GM19035 (cell line): ENCODE measurements around the gene SCYGR1.
"Not testable (repeated sequence)": the region's sequence is repeated elsewhere in the genome, so short reads cannot be mapped to it uniquely, and the experiment has no call there.

ENCODE experiments used
- ATAC-seq: cut with Tn5 transposase; IDR thresholded peaks from one replicate; pipeline ENCODE4 v1.9.1; 2021; ENCODE audit not compliant: unreplicated experiment

The SCYGR1 gene

DNA sequence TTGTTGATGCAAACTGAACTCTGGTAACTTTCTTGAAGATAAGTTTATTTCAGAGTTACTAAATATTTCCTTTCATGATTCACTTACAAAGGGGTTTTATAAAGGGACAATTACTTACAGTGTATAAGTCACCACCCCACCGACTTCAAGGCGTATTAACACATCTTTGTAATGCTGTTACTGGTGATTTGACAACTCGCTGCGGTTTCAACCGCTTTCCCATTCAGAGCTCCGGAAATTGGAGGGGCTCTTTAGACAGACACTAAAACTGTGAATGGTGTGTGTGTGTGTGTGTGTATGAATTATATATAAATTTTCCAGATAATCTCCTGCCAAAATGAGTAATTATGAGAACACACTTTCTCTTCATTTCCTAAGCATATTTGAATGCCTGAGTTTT is 13.6 kb downstream of the SCYGR1 start:
- no peak for ATAC-seq

- ATAC-seq = no peak
These were observed 14.4 kb downstream of the SCYGR1 start for GRCh38 chr2:227373389-227373788.

DNA sequence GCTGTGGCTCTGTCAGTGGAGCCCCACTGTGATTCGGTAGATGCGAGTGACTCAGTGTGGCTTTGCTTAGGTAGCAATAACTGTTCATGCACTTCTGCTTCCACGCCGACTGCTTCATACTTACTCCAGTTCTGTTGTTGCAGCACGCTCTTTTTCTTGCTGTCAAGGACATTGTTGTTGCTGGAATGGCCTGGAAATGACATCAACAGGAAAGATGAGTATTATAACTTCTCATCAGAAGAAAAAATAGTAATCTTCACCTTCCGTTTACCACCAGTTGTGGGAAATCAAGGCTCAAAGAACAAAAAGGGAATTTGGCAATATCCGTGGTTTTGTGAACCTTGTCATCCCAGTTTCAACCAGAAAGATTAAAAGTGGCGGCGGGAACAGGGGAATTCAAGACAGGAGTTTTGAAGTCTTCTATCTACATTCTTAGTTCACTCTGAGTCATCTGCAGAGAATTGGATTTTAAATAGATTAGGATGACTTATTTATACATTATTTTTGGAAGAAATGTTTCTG is 16.9 kb downstream of the SCYGR1 start:
- ATAC-seq = no peak

DNA sequence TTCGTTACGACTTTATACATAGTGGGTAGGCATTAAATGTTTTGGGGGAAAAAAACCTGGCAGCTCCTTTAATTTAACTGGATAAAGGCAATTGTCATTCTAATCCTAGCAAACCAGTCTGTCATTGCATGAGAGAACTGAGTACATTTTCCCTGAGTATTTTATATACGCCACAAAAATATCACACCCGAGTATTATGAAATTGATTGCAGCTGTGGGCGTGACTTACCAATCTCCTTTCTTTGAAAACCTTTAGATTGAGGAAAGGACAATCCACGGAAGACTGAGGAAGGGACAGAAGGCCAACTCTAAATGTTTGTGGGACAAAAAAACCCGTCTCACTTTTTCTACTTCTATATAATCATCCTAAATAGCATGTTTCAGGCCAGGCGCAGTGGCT is 17.7 kb downstream of the SCYGR1 start:
- no peak for ATAC-seq

DNA sequence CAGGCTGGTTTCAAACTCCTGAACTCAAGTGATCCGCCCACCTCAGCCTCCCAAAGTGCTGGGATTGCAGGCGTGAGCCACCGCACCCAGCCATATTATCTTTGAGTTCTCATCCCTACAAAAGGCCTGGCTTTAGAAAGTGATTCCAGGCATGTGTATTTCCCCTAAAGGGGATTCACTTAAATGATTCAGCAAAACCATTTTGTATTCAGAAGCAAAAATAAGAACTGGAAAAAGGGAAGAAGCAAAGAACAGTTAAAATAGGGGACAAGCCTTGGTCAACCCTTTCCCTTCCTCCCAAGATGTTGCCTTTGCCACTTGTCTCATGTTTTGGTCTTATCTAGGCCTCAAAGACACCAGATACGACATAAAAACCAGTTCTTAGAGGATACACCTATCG is 19.2 kb downstream of the SCYGR1 start:
- no peak for ATAC-seq

GRCh38 chr2:227367427-227367795 is 20.3 kb downstream of the SCYGR1 start:
- no peak for ATAC-seq

GRCh38 chr2:227366769-227367426 is 20.9 kb downstream of the SCYGR1 start:
- ATAC-seq = no peak

DNA sequence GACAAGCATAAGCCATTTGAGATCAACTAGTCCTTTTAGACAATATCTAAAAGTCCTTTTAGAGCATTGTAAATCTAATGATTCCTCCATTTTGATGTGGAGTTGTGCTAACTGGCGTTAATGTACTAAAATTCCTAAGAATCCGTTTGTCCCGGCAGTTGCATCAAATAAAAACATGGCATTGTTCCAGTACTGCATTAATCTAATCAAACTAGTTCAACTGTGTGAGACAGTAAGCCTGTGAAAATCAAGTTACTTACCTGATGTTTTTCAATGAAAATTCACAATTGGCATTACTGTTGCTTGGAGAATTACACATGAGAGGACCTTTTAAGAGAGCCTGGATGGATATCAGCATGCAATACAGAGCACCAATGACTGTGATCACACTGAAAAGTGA is 21.9 kb downstream of the SCYGR1 start:
- no peak for ATAC-seq

DNA sequence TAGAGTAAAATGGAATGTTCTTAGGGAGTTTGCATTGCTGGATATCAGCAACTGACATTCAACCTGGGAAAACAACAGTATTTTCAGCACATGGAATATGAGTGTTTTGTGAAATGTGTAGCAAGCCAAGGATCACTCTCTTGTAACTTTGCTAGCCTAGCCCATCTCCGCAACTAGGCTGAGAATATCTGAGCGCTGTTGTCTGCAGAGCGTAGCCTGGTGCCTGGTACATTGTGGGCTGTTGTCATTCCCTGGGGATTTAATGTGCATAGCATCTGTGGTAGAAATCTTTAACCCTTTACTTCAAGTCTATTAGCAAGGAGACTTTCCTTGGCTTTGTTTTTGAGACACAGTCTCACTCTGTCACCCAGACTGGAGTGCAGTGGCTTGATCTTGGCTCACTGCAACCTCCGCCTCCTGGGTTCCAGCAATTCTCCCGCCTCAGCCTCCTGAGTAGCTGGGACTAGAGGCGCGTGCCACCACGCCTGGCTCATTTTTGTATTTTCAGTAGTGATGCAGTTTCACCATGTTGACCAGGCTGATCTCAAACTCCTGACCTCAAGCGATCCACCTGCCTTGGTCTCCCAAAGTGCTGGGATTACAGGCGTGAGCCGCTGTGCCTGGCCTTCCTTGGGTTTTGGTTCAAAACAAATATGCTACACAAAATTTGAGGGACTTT is 23.0 kb downstream of the SCYGR1 start:
- ATAC-seq = not testable (repeated sequence)

DNA sequence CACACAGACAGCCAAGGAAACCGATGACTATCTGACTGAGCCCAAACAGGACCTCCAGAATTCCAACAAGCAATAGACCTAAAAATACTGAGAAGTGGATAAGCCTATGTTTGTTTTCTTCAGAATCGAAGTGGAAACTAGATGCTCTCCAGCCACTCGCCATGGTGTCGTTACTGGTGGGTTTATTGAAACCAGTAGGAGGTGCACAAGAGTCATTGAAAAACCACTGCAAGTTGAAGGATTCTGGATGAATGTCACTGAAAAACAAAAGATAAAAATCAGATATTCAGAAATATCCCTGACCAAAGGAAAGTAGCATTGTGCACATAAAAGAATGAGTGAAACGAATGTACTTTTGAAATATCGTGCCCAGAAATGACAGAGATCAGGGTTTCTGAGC is 24.0 kb downstream of the SCYGR1 start:
- ATAC-seq = no peak

DNA sequence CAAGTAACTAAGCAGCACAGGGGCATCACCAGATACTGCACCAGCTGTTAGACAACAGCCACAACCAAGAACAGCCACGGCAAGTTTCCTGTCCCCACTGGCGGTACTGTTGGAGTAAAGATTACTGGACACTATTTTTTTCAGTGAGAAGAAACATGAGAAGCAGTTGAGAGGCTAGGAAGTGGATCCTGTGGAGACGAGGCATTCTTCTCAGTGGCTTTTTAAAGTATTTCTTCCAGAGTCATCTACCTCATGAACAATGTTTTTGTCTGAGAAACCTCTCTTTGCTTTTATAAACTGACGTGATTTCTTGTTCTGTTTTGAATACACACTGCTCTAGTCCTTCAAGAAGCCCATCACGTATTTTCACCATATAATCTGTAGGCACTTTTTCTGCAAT is 27.4 kb downstream of the SCYGR1 start:
- ATAC-seq = no peak

DNA sequence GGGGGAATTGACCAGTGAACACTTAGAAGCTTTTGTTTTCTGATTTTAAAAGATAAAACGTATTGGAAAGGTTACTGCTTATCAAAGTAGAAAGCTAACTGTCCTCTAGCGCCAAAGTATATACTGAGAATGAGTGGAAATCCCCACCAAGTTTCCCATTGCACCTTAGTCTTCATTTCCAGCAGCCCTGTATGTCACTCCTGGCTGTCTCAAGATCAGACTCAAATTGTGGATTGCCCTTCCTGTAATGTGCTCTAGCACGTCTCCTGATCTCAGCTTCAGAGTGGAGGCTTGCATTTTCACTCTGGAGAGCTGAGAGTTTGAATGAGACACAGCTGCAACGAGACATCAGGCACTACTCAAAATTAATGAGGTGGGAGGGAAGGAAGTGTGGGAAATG is 36.1 kb downstream of the SCYGR1 start:
- ATAC-seq = peak; percentile 69

DNA sequence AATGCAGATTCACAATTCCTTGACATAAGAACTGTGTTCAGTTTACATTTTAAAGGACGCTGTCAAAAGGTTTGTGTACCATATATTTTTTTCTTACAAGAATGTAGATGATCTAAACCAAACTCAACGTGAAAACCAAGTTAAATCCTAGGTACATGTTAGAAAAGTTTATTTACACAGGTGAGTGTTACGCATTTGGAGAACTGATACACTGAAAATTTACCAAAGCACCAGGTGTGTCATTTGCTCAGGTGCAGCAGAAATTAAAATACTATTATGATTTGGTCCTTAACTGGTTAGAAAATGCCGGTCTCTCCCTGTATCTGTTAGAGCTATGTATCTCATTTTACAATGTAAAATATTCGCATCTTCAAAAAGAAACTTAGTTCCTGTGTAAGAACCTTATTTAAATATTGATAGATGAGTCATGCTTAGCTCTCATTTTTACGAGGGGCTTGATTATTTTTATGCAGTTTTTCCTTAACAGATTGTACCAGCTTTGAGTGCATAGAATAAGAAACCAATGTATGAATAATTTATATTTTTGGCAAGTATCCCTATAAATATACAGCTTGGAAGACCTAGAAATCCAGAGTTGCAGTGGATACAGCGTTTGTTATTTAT is 37.6 kb downstream of the SCYGR1 start:
- no peak for ATAC-seq

GRCh38 chr2:227348324-227348723 is 39.4 kb downstream of the SCYGR1 start:
- no peak for ATAC-seq

DNA sequence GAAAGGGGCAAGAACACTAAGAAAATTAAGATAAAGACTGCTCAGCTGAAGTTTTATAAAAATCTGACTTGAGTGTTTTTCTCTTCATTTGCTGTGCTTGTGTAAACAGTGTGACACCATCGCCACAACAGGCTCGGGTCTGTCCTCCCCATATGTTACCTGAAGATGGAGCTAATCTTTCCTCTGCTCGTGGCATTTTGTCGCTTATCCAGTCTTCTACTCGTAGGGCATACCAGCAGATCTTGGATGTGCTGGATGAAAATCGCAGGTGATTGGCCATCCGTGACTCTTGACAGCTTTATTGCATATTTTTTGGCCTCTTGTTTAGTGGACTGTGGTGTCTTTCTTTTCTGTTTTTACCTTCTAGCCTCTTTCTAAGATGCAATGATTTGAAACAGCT is 40.6 kb downstream of the SCYGR1 start:
- no peak for ATAC-seq

GRCh38 chr2:227344231-227344630 is 43.5 kb downstream of the SCYGR1 start:
- no peak for ATAC-seq

GRCh38 chr2:227341553-227341952 is 46.2 kb downstream of the SCYGR1 start:
- no peak for ATAC-seq

- ATAC-seq = no peak
These were observed 47.6 kb downstream of the SCYGR1 start for GRCh38 chr2:227340106-227340505.

GRCh38 chr2:227339098-227339599 is 48.6 kb downstream of the SCYGR1 start:
- no peak for ATAC-seq
